ENCODE results near the gene LBHD2. TPM values are rescaled to one million over a fixed set of nuclear protein-coding genes. Genes with fewer than 3 reads are reported as not detected.

The LBHD2 gene
- polyA plus RNA-seq, 1 donor (not counting 4 experiments of a cell fraction or from before 2014, with no cell fraction given) = not detected

DNA sequence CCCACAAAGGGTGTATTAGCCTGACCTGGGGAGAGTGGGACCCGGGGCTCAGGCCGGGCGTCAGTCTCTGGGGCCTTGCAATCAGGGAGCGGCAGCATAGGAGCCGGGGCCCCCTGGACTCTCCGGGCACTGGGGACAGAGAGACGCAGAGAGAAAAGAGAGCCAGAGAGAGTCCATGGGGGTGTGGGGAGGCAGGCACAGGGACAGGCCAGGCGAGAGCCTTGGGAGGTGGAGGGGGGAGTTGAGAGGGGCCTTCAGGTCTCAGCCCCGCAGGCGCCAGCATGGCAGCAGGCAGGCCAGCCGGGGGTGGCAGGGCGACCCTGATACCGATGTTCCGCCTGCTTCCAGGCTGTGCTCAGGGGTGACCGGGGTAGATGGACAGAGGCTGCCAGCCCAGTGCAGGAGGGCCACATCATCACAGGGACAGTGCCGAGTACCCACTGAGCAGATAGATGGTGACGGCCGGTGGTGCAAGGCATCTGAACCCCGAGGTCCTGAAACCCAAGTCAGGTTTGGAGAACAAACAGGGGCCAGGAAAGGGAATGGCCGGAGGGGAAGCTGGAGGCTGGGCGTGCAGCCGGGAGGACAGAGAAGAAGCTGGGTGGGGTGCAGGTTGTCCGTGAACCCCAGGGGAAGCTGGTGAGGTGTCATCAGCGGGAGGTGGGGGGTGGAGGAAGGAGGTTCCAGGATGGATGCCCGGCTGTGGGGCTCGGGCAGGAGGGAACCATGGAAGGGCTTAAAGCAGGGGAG, 13.4 kb downstream of the LBHD2 start:
- Histone ChIP-seq H3K79me2 (ENCODE audit: control insufficient read depth, insufficient read depth, low read length) (no peaks in the 10 kb centered on the region), H3K27ac (ENCODE audit: control insufficient read depth, insufficient read depth, low read length) (no peak overlapping the region), H3K4me3 (ENCODE audit: control insufficient read depth in 2 of 3, extremely low read depth in 1 of 3, insufficient read depth in 2 of 3, low read depth in 1 of 3, low read length in 3 of 3) (no peak overlapping the region), H3K36me3 (ENCODE audit: control insufficient read depth in 2 of 2, extremely low read depth in 1 of 2, insufficient read depth in 2 of 2, low read length in 2 of 2) (no peaks in the 10 kb centered on the region), H4K20me1 (ENCODE audit: control insufficient read depth, extremely low read depth, insufficient read depth, low read length) (no peaks in the 10 kb centered on the region), H3K9me1 (ENCODE audit: control insufficient read depth, extremely low read depth, insufficient read depth, low read length) (no peaks in the 10 kb centered on the region), H3K4me1 (ENCODE audit: control insufficient read depth, extremely low read depth, insufficient read depth, low read length) (no peaks in the 10 kb centered on the region), H3K27me3 (ENCODE audit: control insufficient read depth, extremely low read depth, insufficient read depth, low read length) (peaks cover 31% of the 10 kb centered on the region), H3K4me2 (ENCODE audit: control insufficient read depth, extremely low read depth, insufficient read depth, low read depth, low read length) (no peak overlapping the region), H3K9ac (ENCODE audit: control insufficient read depth, extremely low read depth, insufficient read depth, low read length) (no peak overlapping the region), H2AFZ (ENCODE audit: control insufficient read depth, low read length) (no peak overlapping the region), H3K9me3 (ENCODE audit: control insufficient read depth, low read depth, low read length) (no peaks in the 10 kb centered on the region)
- dilution Hi-C loops (cut with MboI; ENCODE audit: extremely low pct_ligation_motif_present, low sequenced_read_pairs) = no loop called here
- no peak for FAIRE-seq
- TF ChIP-seq, protein P1, sequence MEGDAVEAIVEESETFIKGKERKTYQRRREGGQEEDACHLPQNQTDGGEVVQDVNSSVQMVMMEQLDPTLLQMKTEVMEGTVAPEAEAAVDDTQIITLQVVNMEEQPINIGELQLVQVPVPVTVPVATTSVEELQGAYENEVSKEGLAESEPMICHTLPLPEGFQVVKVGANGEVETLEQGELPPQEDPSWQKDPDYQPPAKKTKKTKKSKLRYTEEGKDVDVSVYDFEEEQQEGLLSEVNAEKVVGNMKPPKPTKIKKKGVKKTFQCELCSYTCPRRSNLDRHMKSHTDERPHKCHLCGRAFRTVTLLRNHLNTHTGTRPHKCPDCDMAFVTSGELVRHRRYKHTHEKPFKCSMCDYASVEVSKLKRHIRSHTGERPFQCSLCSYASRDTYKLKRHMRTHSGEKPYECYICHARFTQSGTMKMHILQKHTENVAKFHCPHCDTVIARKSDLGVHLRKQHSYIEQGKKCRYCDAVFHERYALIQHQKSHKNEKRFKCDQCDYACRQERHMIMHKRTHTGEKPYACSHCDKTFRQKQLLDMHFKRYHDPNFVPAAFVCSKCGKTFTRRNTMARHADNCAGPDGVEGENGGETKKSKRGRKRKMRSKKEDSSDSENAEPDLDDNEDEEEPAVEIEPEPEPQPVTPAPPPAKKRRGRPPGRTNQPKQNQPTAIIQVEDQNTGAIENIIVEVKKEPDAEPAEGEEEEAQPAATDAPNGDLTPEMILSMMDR (optimal IDR thresholded peaks at IDR 0.05 in 1 of 3, IDR thresholded peaks at IDR 0.05 in 1 of 3, conservative IDR thresholded peaks at IDR 0.05 in 1 of 3; ENCODE audit: extremely low read depth in 1 of 3, insufficient read depth in 2 of 3, low read length in 3 of 3) = no peak
- no peak for TF ChIP-seq EZH2 (IDR thresholded peaks at IDR 0.05; ENCODE audit: low read length)
- DNase-seq (ENCODE audit: low read depth, low spot score) = no peak

DNA sequence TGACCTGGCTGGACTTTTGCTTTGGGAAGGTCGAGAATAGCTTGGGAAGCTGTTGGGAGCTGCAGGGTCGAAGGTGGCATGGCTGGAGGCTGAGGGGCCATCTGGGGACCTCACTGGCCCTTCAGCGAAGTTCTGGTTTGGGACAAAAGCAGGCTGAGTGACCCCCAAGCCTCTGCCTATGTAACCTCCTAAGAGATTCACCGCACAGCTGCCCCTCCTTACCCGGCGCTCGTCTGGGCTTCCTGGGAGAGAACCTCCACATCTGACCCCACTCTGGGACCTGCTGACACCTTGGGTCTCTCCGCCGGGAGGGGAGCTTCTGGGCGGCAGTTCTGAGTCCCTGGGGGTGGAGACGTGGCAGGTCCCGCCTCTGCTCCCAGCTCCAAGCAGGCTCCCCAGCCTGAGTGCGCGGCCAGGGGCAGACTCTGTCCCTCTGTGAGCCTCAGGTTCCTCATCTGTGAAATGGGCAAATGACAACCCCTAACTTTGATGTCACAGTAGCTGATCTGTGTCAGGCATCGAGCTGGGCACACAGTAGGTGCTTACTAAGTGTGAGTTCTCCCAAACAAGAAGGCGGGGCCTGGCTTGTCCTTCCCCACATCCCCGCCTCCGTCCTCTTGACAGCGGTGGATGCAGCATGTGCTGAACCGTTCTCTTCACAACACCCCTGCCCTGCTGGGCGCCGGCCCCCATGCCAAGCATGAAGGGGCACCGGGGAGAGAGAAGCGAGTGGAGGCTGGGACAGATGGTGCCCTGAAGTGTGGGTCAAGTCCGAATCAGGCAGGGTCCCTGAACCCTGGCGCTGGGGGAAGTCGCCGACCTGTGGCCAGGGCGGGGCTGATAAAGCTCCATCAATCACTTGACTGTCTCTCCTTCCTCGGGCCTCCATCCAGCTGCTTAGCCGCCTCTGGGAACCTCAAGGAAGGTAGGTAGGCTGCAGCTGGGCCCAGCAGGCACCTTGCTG, 14.3 kb downstream of the LBHD2 start:
- no peak for FAIRE-seq
- no peak for DNase-seq (ENCODE audit: low read depth, low spot score)
- no peak overlapping the region for H3K27ac ChIP-seq (ENCODE audit: control insufficient read depth, insufficient read depth, low read length)
- H2AFZ ChIP-seq (ENCODE audit: control insufficient read depth, low read length) = no peak overlapping the region
- no peaks in the 10 kb centered on the region for H3K4me1 ChIP-seq (ENCODE audit: control insufficient read depth, extremely low read depth, insufficient read depth, low read length)
- no peak for TF ChIP-seq EZH2 (IDR thresholded peaks at IDR 0.05; ENCODE audit: low read length)
- TF ChIP-seq, protein P1 (optimal IDR thresholded peaks at IDR 0.05 in 1 of 3, IDR thresholded peaks at IDR 0.05 in 1 of 3, conservative IDR thresholded peaks at IDR 0.05 in 1 of 3; ENCODE audit: extremely low read depth in 1 of 3, insufficient read depth in 2 of 3, low read length in 3 of 3) = no peak
- H3K36me3 ChIP-seq (ENCODE audit: control insufficient read depth in 2 of 2, extremely low read depth in 1 of 2, insufficient read depth in 2 of 2, low read length in 2 of 2) = no peaks in the 10 kb centered on the region
- no peaks in the 10 kb centered on the region for H3K79me2 ChIP-seq (ENCODE audit: control insufficient read depth, insufficient read depth, low read length)
- no peak overlapping the region for H3K9ac ChIP-seq (ENCODE audit: control insufficient read depth, extremely low read depth, insufficient read depth, low read length)
- peaks cover 40% of the 10 kb centered on the region for H3K27me3 ChIP-seq (ENCODE audit: control insufficient read depth, extremely low read depth, insufficient read depth, low read length)
- dilution Hi-C loops (cut with MboI; ENCODE audit: extremely low pct_ligation_motif_present, low sequenced_read_pairs) = no loop called here
- no peaks in the 10 kb centered on the region for H4K20me1 ChIP-seq (ENCODE audit: control insufficient read depth, extremely low read depth, insufficient read depth, low read length)
- no peaks in the 10 kb centered on the region for H3K9me1 ChIP-seq (ENCODE audit: control insufficient read depth, extremely low read depth, insufficient read depth, low read length)
- H3K9me3 ChIP-seq (ENCODE audit: control insufficient read depth, low read depth, low read length) = no peaks in the 10 kb centered on the region
- H3K4me2 ChIP-seq (ENCODE audit: control insufficient read depth, extremely low read depth, insufficient read depth, low read depth, low read length) = no peak overlapping the region
- no peak overlapping the region for H3K4me3 ChIP-seq (ENCODE audit: control insufficient read depth in 2 of 3, extremely low read depth in 1 of 3, insufficient read depth in 2 of 3, low read depth in 1 of 3, low read length in 3 of 3)

Data from keratinocyte (primary cell).